Activated effector memory CD4-positive, alpha-beta T cell treated with Interleukin-2 at 50 U/mL for 16 hours (primary cell): ENCODE data around the gene LIPT2.
A peak's percentile ranks its signal among the peaks of the same experiment; 100 is the strongest.

Source experiments
- DNase-seq: peaks from one replicate; pipeline ENCODE4 v3.0.0-alpha.2; 2020

Gene LIPT2

DNA sequence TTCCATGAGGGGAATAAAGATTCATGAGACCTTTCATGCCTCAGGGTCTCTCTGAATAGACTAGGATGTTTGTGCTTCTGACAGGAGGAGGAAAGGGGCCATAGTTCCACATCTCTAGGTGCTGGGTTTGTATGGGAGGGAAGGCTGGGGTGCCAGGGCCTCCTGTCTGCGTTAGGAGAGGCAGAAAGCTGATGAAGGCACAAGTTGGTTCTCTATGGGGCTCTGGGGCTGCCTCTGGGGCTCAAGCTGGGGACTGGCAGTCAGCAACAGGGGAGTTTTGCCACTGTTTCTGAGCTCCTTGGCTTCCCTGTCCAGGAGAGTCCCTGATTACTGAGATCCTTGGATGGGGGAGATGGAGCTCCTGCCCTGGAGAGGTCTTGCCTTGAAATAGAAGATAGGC, 30.3 kb downstream of the LIPT2 start:
- DNase-seq: no peak

DNA sequence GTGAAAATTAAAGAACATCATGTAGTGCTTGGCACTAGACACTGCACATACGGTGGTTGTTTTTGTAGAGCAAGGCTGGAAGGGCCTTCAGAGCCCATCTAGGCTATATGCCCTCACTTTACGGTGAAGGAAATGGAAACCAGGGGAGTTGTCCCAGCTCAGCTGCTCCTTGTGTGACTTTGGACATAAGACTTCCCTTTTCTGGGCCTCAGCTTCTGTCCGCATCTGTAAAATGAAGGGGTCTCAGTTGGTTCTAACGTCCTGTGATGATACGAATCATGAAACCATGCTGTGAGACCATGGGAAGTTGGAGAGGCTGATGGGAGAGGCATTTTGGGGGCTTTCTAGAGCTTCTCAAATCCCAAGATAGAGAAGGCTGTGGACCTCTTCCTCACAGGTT, 30.9 kb downstream of the LIPT2 start:
- DNase-seq: no peak

- DNase-seq: no peak
These were observed 31.5 kb downstream of the LIPT2 start for GRCh38 chr11:74462009-74462408.

DNA sequence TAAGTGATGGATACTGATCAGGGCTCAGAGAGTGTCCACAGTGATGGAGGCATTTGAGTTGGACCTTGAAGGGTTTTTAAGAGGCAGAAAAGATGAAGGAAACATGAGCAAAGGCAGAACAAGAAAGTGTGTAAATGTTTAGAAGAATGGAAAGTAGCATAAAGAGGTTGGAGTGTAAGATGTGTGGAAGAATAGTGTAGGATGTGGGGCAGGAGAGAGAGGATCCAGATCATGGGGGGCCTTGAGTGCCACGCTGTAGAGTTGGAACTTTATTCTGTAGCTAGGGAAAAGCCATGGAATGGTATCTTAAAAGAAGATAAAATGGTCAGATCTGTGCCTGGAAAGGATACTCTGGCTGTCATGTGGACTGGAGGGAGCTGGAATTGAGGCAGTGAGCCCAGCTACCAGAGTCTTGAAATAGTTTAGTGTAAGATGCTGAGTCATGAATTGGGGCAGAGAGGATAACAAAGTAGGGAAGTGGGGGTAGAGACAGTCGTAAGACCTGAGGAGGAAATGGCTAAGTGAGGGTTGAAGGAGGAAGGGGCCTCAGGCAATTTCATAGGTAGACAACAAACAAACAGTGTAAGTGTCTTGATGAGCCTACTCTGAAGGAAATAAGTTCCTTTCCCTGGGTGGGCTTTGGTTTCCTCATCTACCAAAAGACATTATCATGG, 32.9 kb downstream of the LIPT2 start:
- no peak for DNase-seq

DNA sequence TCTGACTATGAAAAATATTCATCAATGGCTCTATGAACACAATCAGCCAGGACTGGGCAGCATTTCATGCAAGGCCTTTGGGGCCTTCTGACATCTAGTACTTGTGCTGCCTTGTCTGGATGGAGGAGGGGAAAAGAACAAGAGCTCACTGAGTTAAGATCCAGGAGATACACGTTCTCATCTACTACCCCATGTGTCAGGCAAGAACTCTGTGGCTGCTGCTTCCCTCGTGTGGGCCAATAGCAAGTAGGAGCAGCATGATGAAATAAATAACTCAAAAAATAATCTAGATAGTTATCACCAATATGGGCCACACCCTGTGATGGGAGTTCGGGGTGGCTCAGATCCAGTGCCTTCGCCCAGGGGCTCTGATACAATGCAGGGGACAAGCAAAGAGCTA, 33.5 kb downstream of the LIPT2 start:
- DNase-seq: no peak

DNA sequence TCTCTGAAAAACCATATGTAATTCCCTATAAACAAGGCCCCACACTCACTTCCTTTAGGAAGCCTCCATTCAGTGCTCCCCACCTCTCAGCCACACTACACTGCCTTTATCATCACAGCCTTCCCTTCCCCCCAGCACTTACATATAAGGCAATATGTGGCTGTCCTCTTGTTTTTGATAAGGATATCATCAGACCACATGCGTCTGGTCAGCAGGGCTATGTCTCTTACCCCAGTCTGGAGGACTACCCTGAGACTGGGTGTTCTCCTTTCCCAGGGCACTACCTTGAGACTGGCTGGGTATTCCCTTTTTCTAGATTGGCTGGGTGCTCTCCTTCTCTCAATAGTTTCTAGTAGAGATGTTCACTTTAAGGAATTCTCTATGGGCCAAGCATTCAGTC, 33.9 kb downstream of the LIPT2 start:
- no peak for DNase-seq

- DNase-seq: no peak
These were observed 36.2 kb downstream of the LIPT2 start for GRCh38 chr11:74457356-74457755.

DNA sequence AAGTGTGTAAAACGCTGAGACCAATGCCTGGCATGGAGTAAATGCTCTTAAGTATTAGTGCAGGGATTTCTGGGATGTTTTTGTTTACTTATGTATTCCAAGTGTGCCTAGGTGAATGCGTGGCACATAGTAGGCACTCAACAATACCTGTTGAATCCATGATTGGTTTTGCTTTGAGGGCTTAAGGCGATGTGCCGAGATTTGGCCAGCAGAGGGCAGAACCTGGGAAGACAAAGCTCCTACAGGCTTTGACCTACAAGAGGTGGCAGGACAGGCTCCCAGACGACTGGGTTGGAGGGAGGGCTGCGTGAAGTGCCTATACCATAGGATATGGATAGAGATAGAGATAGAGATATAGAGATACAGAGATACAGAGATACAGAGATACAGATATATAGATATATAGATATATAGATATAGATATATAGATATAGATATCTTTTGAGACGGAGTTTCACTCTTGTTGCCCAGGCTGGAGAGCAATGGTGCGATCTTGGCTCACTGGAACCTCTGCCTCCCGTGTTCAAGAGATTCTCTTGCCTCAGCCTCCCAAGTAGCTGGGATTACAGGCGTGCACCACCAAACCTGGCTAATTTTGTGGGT, 40.0 kb downstream of the LIPT2 start:
- peak; percentile 35 for DNase-seq

DNA sequence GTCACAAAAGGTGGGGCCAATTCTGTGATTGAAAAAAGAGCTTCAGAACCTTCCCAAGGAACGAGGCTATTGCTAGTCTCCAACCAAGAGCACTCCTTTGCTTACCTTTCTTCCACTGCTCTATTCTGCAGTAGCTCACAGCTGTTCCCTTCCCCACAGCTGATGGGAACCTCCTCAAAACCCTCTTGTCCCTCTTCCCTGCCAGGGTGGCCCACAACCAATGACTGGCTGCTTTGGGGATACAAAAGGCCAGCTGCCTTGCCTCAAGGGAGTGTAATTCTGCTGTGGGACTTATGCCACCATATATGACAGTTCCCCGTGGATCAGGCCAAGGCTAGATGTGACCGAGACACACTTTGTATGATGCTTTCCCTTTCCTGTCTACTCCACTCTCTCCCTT, 41.2 kb downstream of the LIPT2 start:
- no peak for DNase-seq

DNA sequence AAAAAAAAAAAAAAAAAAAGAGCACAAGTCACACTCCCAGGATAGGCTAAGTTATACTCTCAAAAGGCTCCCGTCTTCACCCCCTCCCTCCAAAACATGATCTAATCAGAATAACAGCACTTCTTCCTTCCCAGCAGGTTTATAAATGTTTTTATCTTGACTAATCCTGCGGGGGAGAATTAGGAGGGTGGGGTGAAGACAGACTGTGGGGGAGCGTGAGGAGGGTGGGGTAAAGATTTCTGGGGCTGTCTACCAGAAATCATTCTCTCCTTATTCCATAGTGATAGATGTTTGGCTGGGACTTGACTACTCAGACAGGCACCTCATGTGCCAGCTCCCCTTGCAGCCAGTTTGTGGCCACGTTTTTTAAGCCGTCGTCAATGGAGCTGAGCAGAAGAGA, 43.2 kb downstream of the LIPT2 start:
- DNase-seq: no peak

- DNase-seq: no peak
These were observed 44.1 kb downstream of the LIPT2 start for GRCh38 chr11:74449369-74449931.

GRCh38 chr11:74447720-74448119, 45.8 kb downstream of the LIPT2 start:
- DNase-seq: no peak

DNA sequence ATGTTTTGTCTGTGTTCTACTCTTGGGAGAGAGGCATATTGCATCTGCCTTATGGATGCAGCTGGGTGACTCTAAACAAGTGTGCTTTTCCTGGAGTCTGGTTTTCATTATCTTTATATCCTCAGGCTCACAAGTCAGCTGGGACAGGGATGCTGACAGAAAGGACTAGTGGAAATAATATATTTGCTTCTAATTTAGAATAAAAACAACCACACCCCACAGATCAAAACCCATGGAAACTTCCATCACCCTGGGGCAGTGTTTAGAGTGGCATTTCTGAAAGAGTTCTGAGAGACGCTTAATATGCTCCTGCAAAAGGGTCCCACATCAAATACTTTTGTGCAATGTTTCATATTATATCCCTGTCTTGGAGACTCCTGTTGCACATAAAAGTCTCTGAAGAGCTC, 47.0 kb downstream of the LIPT2 start:
- no peak for DNase-seq

- no peak for DNase-seq
These were observed 49.2 kb downstream of the LIPT2 start for GRCh38 chr11:74444173-74444826.

DNA sequence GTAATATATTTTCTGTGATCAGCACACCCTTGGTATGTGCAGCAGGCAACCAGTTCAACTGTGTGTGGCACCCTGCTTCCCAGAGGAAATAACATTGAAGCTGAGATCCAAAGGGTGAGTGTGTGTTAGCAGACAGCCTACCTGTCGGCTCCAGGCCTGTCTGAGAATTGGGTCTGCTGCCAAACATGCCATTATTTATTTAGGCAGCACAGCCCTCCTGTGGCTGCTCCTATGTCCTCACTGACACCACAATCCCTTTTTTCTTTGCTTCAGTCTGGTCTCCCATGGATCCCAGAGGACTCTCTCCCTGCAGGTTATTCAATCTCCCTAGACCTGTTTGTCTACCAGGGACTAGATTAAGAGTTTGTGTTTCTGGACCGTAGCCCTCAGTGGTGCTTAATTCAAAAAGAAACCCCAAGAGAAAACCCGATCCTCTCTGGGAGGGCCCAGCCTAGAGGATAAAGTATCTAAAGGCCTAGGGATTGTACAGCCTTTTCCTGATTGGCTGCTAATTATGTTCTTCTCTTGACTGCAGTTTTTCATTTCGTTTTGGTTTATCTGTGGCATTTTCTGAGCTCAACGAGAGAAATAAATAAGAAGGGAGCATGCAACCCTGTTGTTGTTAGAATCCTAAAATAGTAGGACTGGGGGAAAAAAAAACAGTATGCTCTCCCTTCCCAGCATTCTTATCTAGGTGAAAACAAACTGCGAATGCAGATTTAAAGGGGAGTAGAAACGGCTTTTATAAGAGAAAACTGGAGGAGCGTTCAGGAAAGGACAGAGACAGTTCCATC, 50.3 kb downstream of the LIPT2 start:
- no peak for DNase-seq

DNA sequence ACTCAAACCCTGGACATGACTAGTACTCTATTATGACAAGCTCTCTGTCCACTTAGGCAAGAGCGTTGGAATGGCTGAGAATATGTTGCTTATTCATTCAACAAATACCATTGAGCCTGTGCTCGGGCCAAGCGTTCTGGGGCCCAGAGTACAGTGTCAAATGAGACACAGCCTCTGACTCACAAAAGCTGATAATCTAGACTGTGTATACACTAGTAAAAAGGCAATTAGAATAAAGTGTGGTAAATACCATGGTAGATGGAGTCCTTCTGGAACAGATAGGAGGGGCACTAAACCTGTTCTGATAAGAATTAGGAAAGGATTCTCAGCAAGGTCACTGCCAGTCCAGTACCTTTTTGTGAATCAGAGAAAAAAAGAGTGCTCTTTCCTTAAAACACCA, 50.9 kb downstream of the LIPT2 start:
- DNase-seq: no peak
